Erythroblast (primary cell): ENCODE results near the gene SLC5A1.

Source experiments
- DNase-seq, 2 experiments: peaks; one replicate each; lab custom pipeline; 2025; lab: John Stamatoyannopoulos, UW
- GATA1 ChIP-seq: IDR thresholded peaks from 2 replicates; pipeline ENCODE4 v1.6.1; 2011; ENCODE audit warnings: low read depth, mild to moderate bottlenecking, control low read depth, low read length, moderate library complexity
- POLR2A ChIP-seq: IDR thresholded peaks from 2 replicates; pipeline ENCODE4 v1.6.1; 2011; ENCODE audit warnings: mild to moderate bottlenecking, low read length

SLC5A1 gene

DNA sequence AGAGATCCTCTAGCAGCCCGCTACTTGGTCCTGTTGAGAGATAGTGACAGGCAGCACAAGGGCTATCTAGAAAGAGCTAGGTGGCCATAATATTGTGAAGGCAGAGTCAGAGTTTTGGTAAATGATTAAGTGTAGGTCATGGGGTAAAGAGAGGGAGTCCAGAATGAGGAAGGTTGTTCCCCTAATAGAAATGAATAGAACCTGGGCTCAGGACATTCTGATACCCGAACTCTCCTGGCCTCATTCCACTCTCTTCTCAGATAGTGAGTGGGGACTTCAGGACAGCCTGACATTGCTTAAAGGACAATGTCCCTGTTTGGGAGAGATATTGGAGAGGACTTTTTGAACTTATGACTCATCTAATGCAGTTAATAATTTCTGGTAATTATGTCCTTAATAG, 20.6 kb downstream of the SLC5A1 start:
- no peak for DNase-seq
- TF ChIP-seq GATA1: no peak
- TF ChIP-seq POLR2A: no peak

DNA sequence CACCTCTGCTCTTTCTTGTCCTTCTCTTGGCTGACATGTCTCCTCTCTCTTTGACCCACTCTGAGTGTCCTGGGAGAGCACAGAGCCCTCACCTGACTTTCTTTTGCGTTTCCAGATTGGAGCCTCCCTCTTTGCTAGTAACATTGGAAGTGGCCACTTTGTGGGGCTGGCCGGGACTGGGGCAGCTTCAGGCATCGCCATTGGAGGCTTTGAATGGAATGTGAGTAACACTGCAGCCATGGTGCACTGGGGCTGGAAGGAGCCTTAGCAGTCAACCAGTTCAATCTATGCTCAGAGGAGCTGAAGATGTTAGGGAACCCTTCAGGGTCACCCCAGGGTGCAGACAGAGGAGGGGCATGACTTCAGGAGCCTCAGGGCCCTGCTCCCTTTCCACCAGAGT, 23.8 kb downstream of the SLC5A1 start:
- TF ChIP-seq GATA1 (no peak), POLR2A (no peak)
- no peak for DNase-seq

DNA sequence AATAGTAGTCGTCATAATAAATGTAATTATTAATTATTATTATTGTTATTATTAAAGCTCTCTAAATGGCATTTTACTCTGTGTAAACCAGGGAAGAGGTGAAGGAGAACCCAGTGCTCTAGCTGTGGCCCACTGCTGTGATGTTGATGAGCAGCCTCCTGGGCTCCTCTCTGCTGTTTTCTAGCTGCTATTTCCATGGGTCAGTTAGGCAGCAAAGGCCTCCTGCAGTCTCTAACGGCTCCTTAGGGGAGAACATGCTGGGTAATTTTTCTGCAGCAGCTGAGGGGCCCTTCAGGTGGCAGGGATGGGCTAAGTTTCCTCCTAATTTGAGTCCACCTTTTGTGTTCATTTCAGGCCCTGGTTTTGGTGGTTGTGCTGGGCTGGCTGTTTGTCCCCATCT, 24.6 kb downstream of the SLC5A1 start:
- DNase-seq: no peak
- TF ChIP-seq POLR2A (no peak), GATA1 (no peak)

DNA sequence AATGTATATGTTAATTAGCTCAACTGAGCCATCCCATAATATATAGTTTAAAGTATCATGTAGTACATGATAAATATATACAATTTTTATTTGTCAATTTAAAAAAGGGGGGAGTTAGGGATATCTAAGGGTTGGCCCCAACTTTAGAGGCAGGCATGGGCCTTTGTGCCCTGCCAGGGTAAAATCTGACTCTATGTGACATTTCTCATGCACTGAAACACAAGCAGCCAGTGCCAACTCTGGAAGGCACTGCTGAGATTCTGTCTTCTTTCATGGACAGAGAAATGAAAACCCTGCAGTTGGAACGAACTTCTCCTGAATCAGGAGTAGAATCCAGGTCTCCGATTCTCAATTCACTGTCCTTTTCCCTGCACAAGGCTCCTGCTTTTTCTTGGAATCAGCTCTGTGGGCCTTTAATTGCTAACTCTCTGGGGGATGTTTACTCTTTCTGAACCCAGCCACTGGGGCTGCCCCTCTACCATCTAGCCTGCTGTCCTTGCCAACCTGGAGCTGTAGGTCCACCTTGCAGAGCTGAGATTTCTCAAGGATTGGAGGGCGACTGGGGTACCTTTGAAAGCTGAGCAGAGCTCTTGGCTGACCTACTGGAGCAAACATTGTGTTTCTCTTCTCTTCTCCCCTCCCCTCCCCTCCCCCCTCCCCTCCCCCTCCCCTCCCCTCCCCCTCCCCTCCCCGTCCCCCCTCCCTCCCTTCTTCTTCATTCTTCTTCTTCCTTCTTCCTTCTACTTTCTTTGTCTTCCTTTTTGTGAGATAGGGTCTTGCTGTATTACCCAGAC, 26.7 kb downstream of the SLC5A1 start:
- TF ChIP-seq GATA1 (no peak), POLR2A (no peak)
- DNase-seq: no peak

DNA sequence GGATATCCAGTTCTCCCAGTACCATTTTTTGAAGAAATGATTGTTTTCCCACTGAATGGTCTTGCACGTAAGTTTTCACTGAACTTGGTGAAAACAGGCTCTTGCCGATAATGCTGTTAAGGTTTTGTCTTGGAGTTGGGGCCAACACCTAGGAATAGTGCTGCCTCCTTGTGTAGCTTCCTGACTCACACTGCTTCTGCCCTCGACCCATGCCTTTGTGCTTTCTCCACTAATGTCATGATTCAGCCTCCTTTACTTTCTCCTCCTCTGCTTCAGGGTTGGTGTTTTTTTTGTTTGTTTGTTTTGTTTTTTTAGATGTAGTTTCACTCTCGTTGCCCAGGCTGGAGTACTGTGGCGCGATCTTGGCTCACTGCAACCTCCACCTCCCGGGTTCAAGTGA, 30.2 kb downstream of the SLC5A1 start:
- TF ChIP-seq POLR2A: no peak
- no peak for TF ChIP-seq GATA1
- no peak for DNase-seq

DNA sequence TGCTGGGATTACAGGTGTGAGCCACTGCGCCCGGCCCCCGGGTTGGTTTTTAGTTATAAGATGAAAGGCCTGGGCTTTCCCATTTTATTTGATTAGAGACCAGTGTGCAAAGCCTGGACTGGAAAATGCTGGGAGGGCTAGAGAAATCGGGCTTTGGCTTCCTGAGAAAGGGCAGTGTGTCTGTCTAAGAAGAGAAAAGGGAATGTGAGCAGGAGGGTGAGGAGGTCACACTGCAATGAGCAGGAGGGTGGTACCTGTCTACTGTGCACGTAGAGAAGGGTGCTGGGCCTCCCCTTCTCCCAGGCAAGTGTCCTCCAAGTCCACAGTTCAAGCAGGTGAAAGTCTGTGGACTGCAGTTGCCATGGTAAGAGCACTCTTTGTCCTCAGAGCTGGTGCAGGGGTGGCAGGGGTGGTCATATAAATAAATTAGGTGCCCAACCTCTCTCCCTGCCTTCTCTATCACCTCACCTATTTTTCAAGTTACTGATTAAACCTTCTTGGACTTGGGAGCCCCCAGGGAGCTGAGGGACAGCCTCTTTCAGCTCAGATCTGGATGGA, 30.8 kb downstream of the SLC5A1 start:
- TF ChIP-seq GATA1 (no peak), POLR2A (no peak)
- no peak for DNase-seq

DNA sequence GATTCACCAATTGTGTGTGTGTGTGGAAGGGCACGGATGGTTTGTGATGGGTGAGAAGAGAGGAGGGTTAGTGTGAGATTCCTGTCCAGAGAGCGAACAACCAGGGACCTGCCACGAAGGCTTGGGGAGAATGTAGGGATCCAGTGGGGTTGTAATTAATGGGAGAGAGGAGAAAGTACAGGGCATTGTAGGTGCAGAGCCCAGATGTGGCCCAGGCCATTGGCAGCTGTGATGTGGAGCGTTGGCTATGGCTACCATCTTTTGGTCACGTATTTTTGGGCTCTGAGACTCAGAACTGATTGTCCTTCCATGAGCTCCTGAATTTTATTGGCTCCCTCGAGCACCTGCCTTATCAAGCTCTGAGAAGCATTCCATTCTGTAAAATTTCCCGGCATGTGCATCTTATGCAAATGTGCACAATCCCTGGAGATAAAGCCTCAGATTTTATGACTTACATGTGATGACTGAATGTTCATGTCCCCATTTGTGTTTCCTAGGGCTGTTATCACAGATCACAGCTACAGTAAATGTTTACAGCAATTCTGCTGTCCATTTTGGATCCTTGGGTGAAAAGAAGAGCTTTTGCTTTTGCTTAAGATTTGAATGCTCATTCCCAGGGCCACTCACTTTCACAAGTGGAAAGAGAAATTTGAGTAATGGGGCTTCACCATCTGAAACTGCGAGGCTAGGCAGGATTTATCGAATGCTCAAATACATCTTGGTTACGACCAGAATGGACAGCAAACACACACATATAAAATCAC, 33.1 kb downstream of the SLC5A1 start:
- TF ChIP-seq POLR2A (no peak), GATA1 (no peak)
- no peak for DNase-seq

DNA sequence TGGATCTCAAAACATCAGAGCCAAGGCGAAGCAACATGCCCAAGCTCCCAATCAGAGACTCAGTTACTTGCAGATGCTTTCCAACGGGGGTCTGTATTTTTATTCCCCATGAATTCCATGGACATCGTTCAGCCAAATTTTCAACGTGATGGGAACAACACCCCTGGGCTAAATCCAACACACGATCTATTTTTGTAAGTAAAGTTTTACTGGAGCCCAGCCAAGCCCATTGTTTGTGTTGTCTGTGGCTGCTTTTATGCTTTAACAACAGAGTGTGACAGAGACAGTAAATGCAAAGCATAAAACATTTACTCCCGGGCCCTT, 33.7 kb downstream of the SLC5A1 start:
- DNase-seq: no peak
- TF ChIP-seq POLR2A: no peak
- no peak for TF ChIP-seq GATA1

DNA sequence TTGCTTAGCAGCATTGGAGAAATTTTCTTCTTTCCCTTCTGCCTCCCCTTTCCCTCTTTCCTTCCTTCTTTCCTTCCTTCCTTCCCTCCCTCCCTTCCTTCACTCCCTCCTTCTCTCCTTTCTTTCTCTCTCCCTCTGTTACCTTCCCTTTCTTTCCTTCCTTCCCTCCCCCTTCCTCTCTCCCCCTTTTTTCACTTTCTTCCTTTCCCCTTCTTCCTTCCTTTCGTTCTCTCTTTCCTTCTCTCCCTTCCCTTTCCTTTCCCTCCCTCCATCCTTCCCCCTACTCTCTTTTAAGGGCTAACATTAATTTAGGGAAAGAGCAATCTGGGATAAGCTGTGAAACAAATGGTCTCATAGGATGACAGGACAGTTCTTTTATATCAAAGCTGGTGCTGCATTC, 34.1 kb downstream of the SLC5A1 start:
- DNase-seq: no peak
- TF ChIP-seq GATA1 (no peak), POLR2A (no peak)

DNA sequence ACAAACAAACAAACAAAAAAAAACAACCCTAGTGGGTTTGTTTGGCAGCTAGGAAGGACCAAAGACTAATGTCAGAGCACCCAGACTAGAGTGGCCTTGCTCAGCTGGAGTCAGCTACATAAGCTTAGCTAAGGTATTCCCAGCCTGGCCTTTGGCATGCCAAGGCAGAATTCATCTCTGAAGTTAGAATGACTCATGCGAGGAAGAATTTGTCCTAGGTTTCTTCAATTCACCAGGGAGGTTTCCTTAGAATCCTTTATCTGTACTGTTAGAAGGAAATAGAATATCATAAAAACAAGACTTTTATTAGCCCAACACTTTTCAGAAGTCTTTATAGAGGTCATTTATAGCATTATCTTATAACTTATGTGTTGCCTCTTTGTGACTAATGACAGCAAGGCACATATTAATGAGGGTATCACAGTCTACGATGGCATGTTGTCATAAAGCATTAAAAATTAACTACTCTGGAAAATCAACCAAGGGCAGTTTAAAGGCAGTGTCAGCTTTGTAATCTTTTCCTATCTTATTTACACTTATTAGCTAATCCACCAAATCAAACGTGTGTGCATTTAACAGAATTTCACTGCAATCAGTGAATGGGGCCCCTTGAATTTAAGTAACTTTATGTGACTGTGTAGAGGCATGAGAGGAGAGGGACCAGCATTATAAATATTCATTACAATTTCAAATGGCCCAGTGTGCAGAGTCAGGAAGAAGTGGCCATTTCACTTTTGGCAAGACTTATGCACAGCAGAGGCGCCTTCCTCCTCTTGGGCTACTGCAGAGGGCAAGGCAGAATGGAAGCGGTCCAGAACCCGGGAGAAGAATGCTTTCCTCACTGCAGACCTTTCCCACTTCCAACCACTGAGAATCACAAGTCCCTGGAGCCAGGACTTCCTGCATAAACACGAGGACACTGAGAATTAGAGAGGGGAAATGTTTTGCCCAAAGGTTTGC, 36.3 kb downstream of the SLC5A1 start:
- TF ChIP-seq POLR2A: no peak
- TF ChIP-seq GATA1: no peak
- DNase-seq: no peak

DNA sequence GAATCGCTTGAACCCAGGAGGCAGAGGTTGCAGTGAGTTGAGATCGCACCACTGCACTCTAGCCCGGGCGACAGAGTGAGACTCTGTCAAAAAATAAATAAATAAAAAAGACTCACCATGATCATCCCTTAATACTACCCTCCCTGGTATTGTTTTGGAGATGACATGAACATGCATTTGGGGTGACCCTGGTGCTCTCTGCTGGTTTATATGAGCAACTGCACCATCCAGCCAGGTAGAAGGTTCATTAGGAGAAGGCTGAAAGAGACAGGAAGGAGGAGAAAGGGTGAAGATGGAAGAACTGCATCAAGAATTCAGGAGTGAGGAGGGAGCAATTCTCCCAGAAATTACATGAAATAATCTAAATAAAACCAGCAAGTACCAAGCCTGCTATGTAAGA, 37.8 kb downstream of the SLC5A1 start:
- DNase-seq: peak; percentile 39 to 55
- TF ChIP-seq POLR2A: no peak
- no peak for TF ChIP-seq GATA1

DNA sequence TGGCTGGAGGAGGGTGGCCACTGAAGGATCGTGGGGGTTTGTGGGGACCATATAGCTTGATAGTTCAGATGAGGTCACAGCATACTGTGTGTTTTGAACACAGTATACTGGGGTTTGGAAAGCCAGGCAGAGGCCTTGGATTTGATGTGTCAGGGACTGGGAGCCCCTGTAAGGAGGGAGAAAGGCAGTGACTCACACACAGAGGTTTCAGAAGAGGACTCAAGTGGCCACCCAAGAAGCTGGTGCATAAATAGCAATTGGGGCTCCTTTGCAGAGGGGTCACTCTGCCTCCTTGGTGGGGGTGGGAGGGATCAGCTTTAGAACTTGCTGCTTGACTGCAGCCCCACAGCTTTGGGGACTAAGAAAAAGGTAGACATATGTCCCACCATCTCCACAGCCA, 39.3 kb downstream of the SLC5A1 start:
- TF ChIP-seq GATA1 (no peak), POLR2A (no peak)
- no peak for DNase-seq

DNA sequence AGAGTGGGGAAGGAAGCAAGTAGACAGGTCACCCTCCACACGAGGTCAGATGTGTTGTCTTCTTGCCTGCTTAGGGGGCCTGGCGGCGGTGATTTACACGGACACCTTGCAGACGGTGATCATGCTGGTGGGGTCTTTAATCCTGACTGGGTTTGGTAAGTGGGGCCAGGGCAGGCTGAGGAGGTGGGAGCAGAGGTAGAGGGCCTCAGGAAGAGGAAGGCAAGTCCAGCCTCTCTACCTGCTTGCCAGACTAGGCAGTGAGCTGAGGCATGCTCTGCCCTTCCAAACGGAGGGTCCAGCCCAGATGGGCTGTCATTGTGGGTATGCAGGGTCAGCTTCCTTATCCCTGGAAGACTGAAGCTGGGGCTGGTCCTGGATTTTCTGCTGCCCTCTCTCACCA, 39.9 kb downstream of the SLC5A1 start:
- DNase-seq: no peak
- TF ChIP-seq GATA1 (no peak), POLR2A (no peak)

DNA sequence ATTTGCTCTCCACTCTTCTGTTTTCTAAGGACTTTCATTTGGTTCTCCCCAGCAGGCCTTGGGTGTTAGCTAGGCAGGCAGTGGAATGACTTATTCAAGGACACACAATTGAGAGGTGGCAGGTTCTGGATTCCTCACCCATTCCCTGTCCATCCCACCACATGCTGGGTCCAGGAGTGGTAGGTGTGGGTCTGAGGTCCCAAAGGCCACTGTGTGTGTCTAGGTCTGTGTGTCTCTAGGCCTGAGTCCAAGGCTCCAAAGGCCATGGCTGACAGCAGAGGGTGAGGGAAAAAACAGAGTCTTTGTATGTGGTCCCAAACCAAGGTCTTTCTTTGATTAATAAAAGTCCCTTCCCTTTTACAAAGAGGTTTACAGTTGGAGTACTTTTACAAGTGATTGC, 40.8 kb downstream of the SLC5A1 start:
- no peak for TF ChIP-seq GATA1
- TF ChIP-seq POLR2A: no peak
- no peak for DNase-seq
